NCI-H1417 treated with DMSO at 0.1 percent for 48 hours (cell line): ENCODE results near the gene MED13.

ENCODE experiments used
- DNase-seq: peaks from one replicate; lab custom pipeline; 2025; lab: John Stamatoyannopoulos, UW

Gene MED13, protein sequence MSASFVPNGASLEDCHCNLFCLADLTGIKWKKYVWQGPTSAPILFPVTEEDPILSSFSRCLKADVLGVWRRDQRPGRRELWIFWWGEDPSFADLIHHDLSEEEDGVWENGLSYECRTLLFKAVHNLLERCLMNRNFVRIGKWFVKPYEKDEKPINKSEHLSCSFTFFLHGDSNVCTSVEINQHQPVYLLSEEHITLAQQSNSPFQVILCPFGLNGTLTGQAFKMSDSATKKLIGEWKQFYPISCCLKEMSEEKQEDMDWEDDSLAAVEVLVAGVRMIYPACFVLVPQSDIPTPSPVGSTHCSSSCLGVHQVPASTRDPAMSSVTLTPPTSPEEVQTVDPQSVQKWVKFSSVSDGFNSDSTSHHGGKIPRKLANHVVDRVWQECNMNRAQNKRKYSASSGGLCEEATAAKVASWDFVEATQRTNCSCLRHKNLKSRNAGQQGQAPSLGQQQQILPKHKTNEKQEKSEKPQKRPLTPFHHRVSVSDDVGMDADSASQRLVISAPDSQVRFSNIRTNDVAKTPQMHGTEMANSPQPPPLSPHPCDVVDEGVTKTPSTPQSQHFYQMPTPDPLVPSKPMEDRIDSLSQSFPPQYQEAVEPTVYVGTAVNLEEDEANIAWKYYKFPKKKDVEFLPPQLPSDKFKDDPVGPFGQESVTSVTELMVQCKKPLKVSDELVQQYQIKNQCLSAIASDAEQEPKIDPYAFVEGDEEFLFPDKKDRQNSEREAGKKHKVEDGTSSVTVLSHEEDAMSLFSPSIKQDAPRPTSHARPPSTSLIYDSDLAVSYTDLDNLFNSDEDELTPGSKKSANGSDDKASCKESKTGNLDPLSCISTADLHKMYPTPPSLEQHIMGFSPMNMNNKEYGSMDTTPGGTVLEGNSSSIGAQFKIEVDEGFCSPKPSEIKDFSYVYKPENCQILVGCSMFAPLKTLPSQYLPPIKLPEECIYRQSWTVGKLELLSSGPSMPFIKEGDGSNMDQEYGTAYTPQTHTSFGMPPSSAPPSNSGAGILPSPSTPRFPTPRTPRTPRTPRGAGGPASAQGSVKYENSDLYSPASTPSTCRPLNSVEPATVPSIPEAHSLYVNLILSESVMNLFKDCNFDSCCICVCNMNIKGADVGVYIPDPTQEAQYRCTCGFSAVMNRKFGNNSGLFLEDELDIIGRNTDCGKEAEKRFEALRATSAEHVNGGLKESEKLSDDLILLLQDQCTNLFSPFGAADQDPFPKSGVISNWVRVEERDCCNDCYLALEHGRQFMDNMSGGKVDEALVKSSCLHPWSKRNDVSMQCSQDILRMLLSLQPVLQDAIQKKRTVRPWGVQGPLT (N-terminal part only)

GRCh38 chr17:62064791-62065563, at the start of gene MED13:
TSS of gene MED13 (minus strand) at chr17:62065278. CDS start at chr17:62065205, 73 bp downstream.
- no peak for DNase-seq

DNA sequence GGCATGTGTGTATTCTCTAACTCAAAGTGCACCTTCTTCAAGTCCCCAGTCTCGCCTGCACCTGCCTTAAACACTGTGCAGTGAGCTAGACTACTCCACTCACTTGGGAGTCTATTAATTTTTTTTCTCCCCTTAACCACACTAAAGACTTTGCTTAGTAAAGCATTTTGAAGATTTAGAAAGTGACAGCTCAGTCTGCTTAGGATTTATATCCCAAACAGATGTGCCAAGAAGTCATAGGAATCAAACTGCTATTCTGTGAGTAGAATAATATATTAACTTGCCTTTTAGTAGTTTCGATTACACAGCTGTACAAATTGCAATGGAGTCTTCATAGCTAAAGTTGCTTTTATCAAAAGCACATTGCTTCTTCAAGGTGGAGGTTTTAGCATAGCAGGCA, 47.2 kb upstream of the MED13 start:
- DNase-seq, result no peak

DNA sequence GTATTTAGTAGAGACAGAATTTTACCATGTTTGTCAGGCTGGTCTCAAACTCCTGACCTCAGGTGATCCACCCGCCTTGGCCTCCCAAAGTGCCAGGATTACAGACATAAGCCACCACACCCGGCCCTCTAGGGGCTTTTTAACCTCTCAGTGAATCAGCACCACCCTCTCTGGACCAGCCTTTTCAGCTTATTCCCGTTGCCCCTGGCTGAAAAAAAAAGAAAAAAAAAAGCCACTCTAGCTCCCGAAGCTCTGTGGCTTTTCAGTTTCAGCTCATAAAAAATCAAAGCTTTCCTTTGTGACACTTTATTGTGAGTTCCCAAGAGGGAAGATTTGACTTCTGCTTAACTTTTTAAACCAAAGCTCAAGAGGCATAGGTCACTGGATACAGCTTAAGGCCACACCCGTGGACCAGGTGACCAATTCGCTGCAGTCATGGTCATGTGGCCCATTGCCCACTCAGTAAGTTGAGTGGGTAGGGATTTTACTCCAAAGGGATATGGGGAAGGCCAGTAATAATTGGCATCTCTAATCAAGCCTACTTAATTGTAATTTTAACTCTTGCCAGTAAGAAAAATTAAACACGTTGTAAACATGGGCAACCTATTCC, 46.6 kb upstream of the MED13 start:
- no peak for DNase-seq

- no peak for DNase-seq
Observed at GRCh38 chr17:62110923-62111484, 45.9 kb upstream of the MED13 start.

- no peak for DNase-seq
Observed at GRCh38 chr17:62109924-62110323, 44.8 kb upstream of the MED13 start.

DNA sequence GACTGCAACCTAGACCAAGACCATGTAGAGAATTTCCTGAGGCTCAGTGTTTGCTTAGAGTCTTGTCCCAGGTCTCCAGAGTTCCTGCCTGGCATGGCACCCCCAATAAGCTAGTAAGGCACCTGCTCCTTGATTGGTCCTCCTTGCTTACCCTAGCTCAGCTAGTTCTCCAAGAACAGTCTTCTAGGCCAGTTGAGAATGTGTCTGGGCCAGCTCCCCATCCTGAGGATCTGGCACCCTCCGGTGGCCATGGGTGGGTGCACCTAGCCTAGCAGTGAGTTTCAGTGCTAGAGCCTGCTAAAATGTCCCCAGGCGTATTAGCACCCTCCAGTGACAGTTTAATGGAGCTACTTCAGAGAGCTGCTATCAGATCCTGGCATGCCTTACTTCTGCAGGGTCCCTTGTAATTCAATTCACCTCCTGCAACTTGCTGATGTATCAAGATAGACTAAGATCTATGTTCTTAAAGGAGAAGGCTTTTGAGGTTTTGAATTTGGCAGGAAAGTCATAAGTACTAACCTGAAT, 44.4 kb upstream of the MED13 start:
- no peak for DNase-seq

GRCh38 chr17:62105861-62106260, 40.8 kb upstream of the MED13 start:
- no peak for DNase-seq

GRCh38 chr17:62105357-62105756, 40.3 kb upstream of the MED13 start:
- no peak for DNase-seq

GRCh38 chr17:62101515-62101914, 36.4 kb upstream of the MED13 start:
- no peak for DNase-seq

DNA sequence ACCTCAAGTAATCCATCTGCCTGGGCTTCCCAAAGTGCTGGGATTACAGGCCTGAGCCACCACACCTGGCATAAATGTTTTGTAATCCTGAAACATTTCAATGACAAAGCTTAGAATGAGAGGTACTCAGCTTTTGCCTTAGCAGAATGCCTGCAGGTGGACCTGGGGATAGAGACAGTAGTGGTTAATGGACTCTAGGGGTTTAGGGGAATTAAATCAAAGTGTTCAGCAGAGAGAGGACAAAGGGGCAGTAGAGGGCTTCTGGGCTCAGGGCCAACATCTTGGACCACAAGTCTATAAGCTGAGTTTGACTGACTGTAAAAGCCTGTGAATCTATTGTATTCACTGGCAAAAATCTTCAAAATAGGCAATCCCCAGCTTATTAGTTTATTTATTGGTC, 36.0 kb upstream of the MED13 start:
- no peak for DNase-seq

DNA sequence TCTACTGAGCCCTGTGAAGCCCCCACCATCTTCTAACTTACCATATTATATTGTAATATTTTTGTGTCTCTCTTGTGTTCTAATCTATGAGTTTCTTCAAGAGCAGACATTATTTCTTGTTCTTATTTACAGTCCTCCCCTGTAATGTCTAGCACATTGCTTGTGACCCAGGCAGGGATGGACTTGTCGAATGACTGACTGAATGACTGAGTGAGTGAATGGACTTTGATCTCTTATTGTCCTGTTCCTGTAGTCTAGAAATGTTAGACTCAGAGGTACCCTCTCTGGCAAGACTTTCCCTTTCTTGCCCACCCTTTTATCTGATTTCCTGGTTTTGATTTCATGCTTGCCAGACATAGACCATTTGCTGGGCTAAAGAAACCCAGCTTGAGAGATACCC, 35.0 kb upstream of the MED13 start:
- no peak for DNase-seq

DNA sequence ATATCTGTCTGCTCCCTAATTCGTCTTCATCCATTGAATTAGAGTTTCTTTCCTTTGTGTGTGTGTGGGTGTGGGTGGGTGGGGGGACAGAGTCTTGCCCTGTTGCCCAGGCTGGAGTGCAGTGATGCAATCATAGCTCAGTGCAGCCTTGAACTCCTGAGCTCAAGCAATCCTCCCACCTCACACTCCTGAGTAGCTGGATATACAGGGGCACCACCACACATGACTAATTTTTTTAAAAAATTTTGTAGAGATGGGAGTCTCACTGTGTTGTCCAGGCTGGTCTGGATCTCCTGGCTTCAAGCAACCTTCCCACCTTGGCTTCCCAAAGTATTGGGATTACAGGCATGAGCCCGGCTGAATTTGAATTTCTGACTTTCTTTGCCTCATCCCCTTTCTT, 34.5 kb upstream of the MED13 start:
- no peak for DNase-seq

GRCh38 chr17:62098623-62099231, 33.6 kb upstream of the MED13 start:
- DNase-seq, result no peak

DNA sequence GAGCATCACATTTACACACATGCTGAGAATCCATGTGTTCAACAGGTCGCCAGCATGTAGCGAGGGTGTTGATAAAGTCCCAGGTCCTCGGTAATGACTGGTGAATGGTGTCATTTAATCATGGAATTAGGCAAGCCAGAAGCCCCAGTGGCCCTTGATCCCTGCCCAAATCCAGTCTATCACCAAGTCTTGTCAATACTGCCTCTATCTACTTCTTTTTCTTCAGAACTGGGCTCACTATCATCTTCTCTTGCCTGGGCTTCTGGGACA, 31.3 kb upstream of the MED13 start:
- no peak for DNase-seq

- no peak for DNase-seq
Observed at GRCh38 chr17:62094175-62094574, 29.1 kb upstream of the MED13 start.

DNA sequence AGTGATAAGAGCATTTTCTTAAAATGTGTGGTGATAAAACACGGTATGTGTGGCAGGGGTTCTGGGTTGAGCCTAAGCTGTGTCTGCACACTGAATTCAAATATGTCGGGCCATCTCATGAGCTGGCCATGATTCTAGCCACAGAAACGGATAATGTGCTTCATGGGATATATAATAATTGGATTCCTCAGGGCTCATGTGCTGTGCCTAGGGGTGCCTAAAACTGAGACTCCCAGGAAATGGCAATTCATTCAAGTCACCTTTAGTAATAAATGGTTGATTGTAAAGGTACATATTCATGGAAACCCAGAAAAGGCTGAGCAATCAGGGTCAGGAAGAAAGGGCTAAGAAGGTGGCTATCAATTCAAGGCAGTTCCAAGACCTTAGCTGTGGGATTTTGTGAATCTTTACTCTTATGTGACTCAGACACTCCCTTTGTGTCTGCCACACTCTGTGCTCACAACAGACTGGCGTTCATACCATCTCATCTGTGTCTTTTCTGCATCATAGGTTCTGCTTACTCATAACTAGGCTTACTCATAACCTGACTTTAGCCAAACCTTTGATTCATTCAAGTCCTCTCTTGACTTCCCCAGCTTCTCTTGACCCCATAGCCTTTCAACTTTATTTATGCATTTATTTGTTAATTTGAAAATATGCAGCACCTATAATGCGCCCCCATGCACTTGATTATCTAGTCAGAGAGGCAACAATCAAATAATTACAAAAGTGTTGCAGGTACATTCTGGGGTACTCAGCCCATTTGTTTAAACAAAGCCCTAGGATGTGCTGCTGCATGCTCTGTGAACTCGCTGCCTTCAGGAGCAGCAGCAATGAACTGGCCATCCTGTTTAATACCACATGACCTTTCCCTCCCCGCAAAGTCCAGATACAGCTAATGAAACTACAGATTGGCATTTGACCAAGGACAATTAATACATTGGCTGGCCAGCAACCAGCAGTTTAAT, 28.4 kb upstream of the MED13 start:
- DNase-seq, result no peak

- DNase-seq, result no peak
Observed at GRCh38 chr17:62092784-62093183, 27.7 kb upstream of the MED13 start.

DNA sequence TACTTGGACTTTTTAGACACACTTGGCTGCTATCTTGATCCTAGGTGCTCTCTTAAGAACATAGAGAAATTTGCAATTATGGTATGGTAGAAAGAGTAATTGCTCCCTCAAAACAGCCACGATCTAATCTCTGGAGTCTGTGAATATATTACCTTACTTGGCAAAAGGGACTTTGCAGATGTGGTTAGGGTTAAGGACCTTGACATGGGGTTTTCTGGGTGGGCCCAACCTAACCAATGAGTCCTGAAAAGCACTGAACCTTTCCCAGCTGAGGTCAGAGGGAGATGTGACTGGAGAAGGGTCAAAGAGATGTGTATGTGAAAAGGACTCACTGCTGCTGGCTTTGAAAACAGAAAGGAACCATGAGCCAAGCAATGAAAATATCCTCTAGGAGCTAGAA, 26.7 kb upstream of the MED13 start:
- no peak for DNase-seq

DNA sequence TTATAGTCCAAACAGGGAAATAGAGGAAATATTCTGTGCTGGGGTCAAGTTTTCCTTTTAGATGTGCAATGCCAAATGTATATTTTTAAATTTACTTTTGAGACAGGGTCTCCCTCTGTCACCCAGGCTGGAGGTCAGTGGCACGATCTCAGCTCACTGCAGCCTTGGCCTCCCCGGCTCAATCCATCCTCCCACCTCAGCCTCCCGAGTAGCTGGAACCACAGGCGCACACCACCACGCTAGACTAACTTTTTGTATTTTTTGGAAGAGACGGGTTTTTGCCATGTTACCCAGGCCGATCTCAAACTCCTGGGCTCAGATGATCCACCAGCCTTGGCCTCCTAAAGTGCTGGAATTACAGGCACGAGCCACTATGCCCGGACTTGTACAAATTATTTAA, 25.8 kb upstream of the MED13 start:
- DNase-seq, result no peak
